Renal cortical epithelial cell (primary cell): ENCODE data around the gene EFCAB13. TPM values are rescaled to one million over a fixed set of nuclear protein-coding genes. Genes with fewer than 3 reads are reported as not detected.
"Not testable (repeated sequence)": the region's sequence is repeated elsewhere in the genome, so short reads cannot be mapped to it uniquely, and the experiment has no call there.

Experiments
- DNase-seq: peaks from one replicate; pipeline ENCODE4 v3.0.0-alpha.2; 2011; ENCODE audit warnings: low read depth
- total RNA-seq: library from RNA; depleted of rRNA; stranded (reverse); fragments of >200 nt; gene quantifications from 2 replicates; pipeline ENCODE4 v1.2.3, GENCODE V29; 2014

EFCAB13 gene
- total RNA-seq, 1 donor from 2014 or later: 88.4 TPM

DNA sequence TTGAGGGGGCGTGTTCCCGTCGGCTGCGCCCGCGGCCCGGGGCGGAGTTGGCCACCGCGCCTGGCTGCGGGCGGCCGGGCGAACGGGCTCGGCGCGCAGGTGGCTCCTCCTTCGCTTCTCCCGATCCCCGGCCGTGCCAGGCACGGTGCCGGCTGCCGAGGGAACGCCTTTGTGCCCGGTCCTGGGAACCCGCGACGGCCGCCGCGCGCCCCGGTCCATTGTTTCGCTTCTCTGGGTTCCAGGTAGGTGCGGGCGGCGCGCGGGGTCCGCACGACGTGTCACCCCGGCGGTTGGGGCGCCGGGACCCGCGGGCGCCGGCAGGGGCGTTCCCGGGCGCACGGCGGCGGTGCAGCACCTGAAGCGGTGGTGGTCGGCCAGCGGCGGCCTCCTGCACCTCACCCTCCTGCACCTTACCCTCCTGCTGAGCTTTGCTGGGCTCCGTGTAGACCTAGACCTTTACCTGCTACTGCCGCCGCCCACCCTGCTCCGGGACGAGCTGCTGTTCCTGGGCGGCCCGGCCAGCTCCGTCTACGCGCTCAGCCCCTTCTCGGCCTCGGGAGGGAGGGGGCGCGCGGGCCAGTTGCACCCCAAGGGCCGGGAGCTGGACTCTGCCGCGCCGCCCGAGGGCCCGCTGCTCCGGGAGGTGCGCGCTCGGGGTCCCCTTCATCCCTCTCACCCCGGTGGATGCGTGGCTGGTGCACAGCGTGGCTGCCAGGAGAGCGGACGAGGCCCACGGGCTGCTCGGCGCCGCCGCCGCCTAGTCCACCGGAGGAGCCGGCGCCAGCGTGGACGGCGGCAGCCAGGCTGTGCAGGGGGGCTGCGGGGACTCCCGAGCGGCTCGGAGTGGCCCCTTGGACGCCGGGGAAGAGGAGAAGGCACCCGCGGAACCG lies 99.9 kb downstream of the EFCAB13 start:
- DNase-seq: no peak

- not testable (repeated sequence) for DNase-seq
Observed at GRCh38 chr17:47425233-47425632, 101.5 kb downstream of the EFCAB13 start.

DNA sequence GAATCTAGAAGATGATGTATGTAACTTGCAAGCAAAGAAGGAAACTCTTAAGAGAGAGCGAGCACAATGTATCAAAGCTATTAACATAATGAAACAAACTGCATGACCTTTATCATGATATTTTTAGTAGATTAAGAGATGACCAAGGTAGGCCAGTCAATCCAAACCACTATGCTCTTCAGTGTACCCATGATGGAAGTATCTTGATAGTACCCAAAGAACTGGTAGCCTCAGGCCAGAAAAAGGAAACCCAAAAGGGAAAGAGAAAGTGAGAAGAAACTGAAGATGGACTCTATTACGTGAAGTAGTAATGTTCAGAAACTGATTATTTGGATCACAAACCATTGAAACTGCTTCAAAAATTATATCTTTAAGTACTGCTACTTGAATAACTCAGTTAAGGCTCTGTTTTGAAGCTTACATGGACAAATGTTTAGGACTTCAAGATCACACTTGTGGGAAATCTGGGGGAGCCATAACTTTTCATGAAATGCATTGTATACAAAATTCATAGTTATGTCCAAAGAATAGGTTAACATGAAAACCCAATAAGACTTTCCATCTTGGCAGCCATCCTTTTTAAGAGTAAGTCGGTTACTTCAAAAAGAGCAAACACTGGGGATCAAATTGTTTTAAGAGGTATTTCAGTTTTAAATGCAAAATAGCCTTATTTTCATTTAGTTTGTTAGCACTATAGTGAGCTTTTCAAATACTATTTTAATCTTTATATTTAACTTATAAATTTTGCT lies 102.3 kb downstream of the EFCAB13 start:
- DNase-seq: not testable (repeated sequence)

DNA sequence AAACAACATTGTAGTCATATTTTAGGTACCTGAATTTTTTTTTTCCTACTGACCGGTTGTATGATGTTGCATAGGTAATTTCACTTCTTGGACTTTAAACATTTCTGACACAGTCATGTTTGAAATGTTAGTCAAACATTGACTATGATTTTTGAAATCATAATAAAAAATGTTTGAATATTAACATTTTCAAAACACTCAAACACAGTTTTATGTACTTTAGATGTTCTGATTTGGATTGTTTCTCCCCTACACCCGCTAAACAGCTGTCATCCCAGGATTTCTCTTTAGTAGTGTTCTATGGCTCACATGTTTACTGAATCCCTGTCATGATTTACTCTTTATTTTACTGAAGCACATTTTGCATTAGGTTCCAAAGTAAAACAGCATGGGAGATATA lies 104.2 kb downstream of the EFCAB13 start:
- DNase-seq: no peak

DNA sequence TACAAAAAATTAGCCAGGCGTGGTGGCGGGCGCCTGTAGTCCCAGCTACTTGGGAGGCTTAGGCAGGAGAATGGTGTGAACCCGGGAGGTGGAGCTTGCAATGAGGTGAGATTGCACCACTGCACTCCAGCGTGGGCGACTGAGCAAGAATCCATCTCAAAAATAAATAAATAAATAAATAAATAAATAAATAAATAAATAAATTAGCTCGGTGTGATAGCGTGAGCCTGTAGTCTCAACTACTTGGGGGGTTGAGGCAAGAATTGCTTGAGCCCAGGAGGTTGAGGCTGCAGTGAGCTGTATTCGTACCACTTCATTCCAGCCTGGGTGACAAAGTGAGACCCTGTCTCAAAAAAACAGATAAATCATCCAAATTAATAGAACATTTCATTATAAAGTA lies 108.5 kb downstream of the EFCAB13 start:
- not testable (repeated sequence) for DNase-seq

DNA sequence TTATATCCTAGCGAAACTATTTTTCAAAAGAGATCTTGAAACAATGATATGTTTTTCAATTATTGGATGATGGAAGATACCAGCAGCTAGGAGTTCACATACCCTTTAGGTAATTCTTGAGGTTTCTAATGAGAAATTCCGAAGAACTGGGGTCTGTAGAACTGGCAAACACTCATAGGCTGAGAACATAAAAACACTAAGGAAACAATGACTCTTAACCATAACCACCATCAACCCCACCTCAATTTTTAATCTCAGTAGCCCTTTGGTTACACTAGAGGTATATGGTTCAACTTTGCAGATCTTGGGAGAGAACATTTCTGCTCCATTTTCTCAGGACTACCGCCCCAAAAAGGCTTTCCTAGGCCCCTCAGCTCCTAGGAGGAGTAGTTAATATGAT lies 141.4 kb downstream of the EFCAB13 start:
- DNase-seq: no peak

GRCh38 chr17:47466976-47467375 lies 143.2 kb downstream of the EFCAB13 start:
- DNase-seq: not testable (repeated sequence)

DNA sequence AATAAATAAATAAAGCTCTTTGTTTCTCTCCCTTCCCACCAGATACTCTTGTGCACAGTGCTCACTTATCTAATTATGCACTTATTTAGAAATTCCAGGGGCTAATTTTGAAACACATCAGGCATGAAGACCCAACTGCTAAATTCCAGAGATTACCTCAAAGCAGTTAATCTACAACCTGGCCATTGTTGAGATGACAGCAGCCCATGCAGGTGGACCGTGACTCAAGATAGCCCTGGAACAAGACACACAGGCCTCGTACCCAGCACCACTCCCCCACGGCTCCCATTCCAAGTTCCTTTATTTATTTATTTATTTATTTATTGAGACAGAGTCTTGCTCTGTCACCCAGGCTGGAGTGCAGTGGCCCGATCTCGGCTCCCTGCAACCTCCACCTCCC lies 147.1 kb downstream of the EFCAB13 start:
- peak; percentile 69 for DNase-seq

- not testable (repeated sequence) for DNase-seq
Observed at GRCh38 chr17:47472073-47472472, 148.3 kb downstream of the EFCAB13 start.

Other genes starting within 250 kb of the EFCAB13 start
- 96.4 and 137 TPM in 2 replicates for gene CDC27, start 134.7 kb upstream of the EFCAB13 start, total RNA-seq
- 0.15 TPM in 1 of 2 replicates, not detected in the other for gene MYL4, start 114.6 kb upstream of the EFCAB13 start, total RNA-seq
- 506 and 529 TPM in 2 replicates for gene ITGB3, start 70.1 kb upstream of the EFCAB13 start, total RNA-seq
- 168 and 387 TPM in 2 replicates for gene NPEPPS, start 207.2 kb downstream of the EFCAB13 start, total RNA-seq